NCI-H345 treated with DMSO at 0.1 percent for 48 hours (cell line): ENCODE measurements around the gene ZNF775.

Experiments
- DNase-seq: peaks from one replicate; lab custom pipeline; 2025; ENCODE audit not compliant: unreplicated experiment; lab: John Stamatoyannopoulos, UW

Gene ZNF775

GRCh38 chr7:150410680-150411346 is 31.7 kb downstream of the ZNF775 start:
- no peak for DNase-seq

- no peak for DNase-seq
Observed at GRCh38 chr7:150411606-150412005, 32.5 kb downstream of the ZNF775 start.

- DNase-seq = no peak
Observed at GRCh38 chr7:150412016-150412415, 32.9 kb downstream of the ZNF775 start.

- no peak for DNase-seq
Observed at GRCh38 chr7:150412518-150413488, 33.7 kb downstream of the ZNF775 start.

- no peak for DNase-seq
Observed at GRCh38 chr7:150413640-150414081, 34.5 kb downstream of the ZNF775 start.

GRCh38 chr7:150415161-150416153 is 36.3 kb downstream of the ZNF775 start:
- DNase-seq = peak; percentile 28

GRCh38 chr7:150417239-150417638 is 38.1 kb downstream of the ZNF775 start:
- DNase-seq = no peak

GRCh38 chr7:150417863-150418262 is 38.7 kb downstream of the ZNF775 start:
- no peak for DNase-seq

- no peak for DNase-seq
Observed at GRCh38 chr7:150420242-150420641, 41.1 kb downstream of the ZNF775 start.

GRCh38 chr7:150420987-150421674 is 42.0 kb downstream of the ZNF775 start:
- DNase-seq = peak; percentile 44

GRCh38 chr7:150421831-150422230 is 42.7 kb downstream of the ZNF775 start:
- DNase-seq = no peak

GRCh38 chr7:150425670-150426069 is 46.5 kb downstream of the ZNF775 start:
- no peak for DNase-seq

- DNase-seq = peak; percentile 46
Observed at GRCh38 chr7:150428671-150429451, 49.7 kb downstream of the ZNF775 start.

GRCh38 chr7:150429699-150430098 is 50.6 kb downstream of the ZNF775 start:
- no peak for DNase-seq

GRCh38 chr7:150430465-150431085 is 51.4 kb downstream of the ZNF775 start:
- DNase-seq = no peak

- DNase-seq = no peak
Observed at GRCh38 chr7:150431839-150432658, 52.9 kb downstream of the ZNF775 start.

GRCh38 chr7:150432915-150433892 is 54.1 kb downstream of the ZNF775 start:
- no peak for DNase-seq
